OCI-LY7 (cell line): ENCODE data around the gene TESK1. TPM values are rescaled to one million over a fixed set of nuclear protein-coding genes. Genes with fewer than 3 reads are reported as not detected.
A peak's percentile ranks its signal among the peaks of the same experiment; 100 is the strongest.

Source experiments
- BruUV-seq: library from RNA; stranded (reverse); fragments of 400-500 nt; replicated peaks from 2 replicates; lab custom pipeline; 2021; lab: Mats Ljungman, UMichigan
- CTCF ChIA-PET: fragments of 300-600 bp; sonication (Branson Sonifier 250); formaldehyde crosslinking; loops from one replicate; lab custom pipeline; 2022; ENCODE audit warnings: antibody characterized with exemption; ENCODE audit not compliant: unreplicated experiment; lab: Charles Lee
- POLR2A ChIA-PET: fragments of 300-600 bp; sonication (Branson Sonifier 250); formaldehyde crosslinking; loops from one replicate; lab custom pipeline; 2022; ENCODE audit warnings: antibody characterized with exemption; lab: Charles Lee
- DNase-seq: peaks from one replicate; pipeline ENCODE4 v3.0.0-alpha.2; 2015; ENCODE audit warnings: low spot score
- H2AFZ ChIP-seq: fragments of 200-600 bp; sonication (generic), shearing (Covaris generic); 2 replicates; pipeline ENCODE4 v1.6.1; 2014; ENCODE audit warnings: mild to moderate bottlenecking, antibody characterized with exemption, low read length, moderate library complexity
- H3K27ac ChIP-seq: fragments of 200-600 bp; sonication (generic); 2 replicates; pipeline ENCODE4 v1.5.1; 2014; ENCODE audit warnings: mixed run types, low read depth, mild to moderate bottlenecking, moderate library complexity, low read length, inconsistent platforms; ENCODE audit not compliant: poor library complexity, severe bottlenecking
- H3K36me3 ChIP-seq: fragments of 200-600 bp; sonication (generic); 2 replicates; pipeline ENCODE4 v1.6.1; 2014; ENCODE audit warnings: mild to moderate bottlenecking, antibody characterized with exemption, low read length, moderate library complexity, mixed read lengths; ENCODE audit not compliant: insufficient read depth
- H3K4me1 ChIP-seq: fragments of 200-600 bp; sonication (generic); 2 replicates; pipeline ENCODE4 v1.5.1; 2014; ENCODE audit warnings: mild to moderate bottlenecking, low read length; ENCODE audit not compliant: insufficient read depth, poor library complexity, severe bottlenecking
- H3K4me2 ChIP-seq: fragments of 200-600 bp; sonication (generic); 2 replicates; pipeline ENCODE4 v1.6.1; 2014; ENCODE audit warnings: mild to moderate bottlenecking, low read length
- H3K4me3 ChIP-seq: fragments of 200-600 bp; sonication (generic); 2 replicates; pipeline ENCODE4 v1.5.1; 2014; ENCODE audit warnings: mild to moderate bottlenecking, low read depth, low read length; ENCODE audit not compliant: poor library complexity, severe bottlenecking
- H3K79me2 ChIP-seq: fragments of 200-600 bp; sonication (generic); 2 replicates; pipeline ENCODE4 v1.6.1; 2016; ENCODE audit warnings: low read depth, mild to moderate bottlenecking, low read length, moderate library complexity, mixed read lengths; ENCODE audit not compliant: insufficient read depth
- H3K9me2 ChIP-seq: fragments of 200-600 bp; sonication (generic); 2 replicates; pipeline ENCODE4 v1.6.1; 2016; ENCODE audit warnings: mild to moderate bottlenecking, low read length, mixed read lengths; ENCODE audit not compliant: insufficient read depth
- H3K9me3 ChIP-seq: fragments of 200-600 bp; sonication (generic); 2 replicates; pipeline ENCODE4 v1.6.1; 2014; ENCODE audit warnings: mild to moderate bottlenecking, mixed run types, low read length, mixed read lengths
- H4K20me1 ChIP-seq: fragments of 200-600 bp; sonication (generic); 2 replicates; pipeline ENCODE4 v1.6.1; 2014; ENCODE audit warnings: mild to moderate bottlenecking, antibody characterized with exemption, low read length, moderate library complexity, mixed read lengths; ENCODE audit not compliant: insufficient read depth
- EZH2phosphoT487 ChIP-seq: fragments of 200-600 bp; sonication (generic); IDR thresholded peaks from 2 replicates; pipeline ENCODE4 v1.6.1; 2018; ENCODE audit warnings: low read depth, borderline replicate concordance, mild to moderate bottlenecking, mixed run types, antibody characterized with exemption, low read length, moderate library complexity, mixed read lengths
- intact Hi-C: fragments of 100-400 bp; cut with micrococcal nuclease; formaldehyde crosslinking; loops from one replicate; pipeline ENCODE4 v1.10.0; 2022; ENCODE audit not compliant: unreplicated experiment
- total RNA-seq, 2 experiments: library from RNA; depleted of rRNA in 1 of 2; stranded (reverse); fragments of >200 nt in 1 of 2; shearing (Covaris generic) in 1 of 2; gene quantifications; 2 replicates each; pipeline ENCODE4 v1.2.3, GENCODE V29; 2014 to 2022
- TF ChIP-seq, protein P1 (sequence below): fragments of 200-600 bp; sonication (generic); conservative IDR thresholded peaks from 2 replicates; pipeline ENCODE4 v1.5.1; 2014; ENCODE audit warnings: mild to moderate bottlenecking, antibody characterized with exemption, low read length, moderate library complexity, mixed read lengths

Gene TESK1
- total RNA-seq, 2 experiments from 2014 or later: 15.0 to 42.2 TPM

DNA sequence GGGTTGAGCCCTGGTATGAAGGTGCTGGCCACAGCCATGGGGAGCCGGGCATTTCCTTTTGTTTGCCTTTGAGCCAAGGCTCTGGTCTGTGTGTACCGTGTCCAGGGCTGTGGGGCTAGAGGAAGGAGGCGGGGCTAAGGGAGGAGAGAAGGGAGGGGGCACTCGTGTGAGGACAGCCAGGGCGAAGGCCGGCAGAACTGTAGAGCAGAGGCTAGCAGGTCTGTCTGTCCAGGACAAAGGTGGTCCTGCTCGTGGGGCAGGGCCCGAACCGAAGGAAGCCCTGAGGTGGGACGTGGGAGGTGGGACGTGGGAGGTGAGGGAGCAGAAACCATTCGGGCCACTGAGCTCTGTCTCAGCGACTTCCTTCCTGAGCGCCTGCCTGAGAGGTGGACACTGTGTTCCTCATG is 41.3 kb upstream of the TESK1 start:
- ChIA-PET CTCF (no interaction called here), POLR2A (interaction anchor here (0.6 kb wide), 1 partner anchor 791 kb away, joined by 3 read pairs; no protein-coding TSS in a partner anchor)
- Histone ChIP-seq H3K27ac (no peak overlapping the region), H3K4me3 (no peak overlapping the region), H3K79me2 (no peaks in the 10 kb centered on the region), H3K4me1 (no peaks in the 10 kb centered on the region), H3K9me2 (no peaks in the 10 kb centered on the region), H3K4me2 (peak overlapping the region; percentile 29; the same call in 1 of the 2 replicates), H3K36me3 (no peaks in the 10 kb centered on the region), H2AFZ (peak overlapping the region; percentile 6; the same call in 1 of the 2 replicates), H4K20me1 (no peaks in the 10 kb centered on the region), H3K9me3 (no peaks in the 10 kb centered on the region)
- TF ChIP-seq EZH2phosphoT487: no peak
- TF ChIP-seq, protein P1, sequence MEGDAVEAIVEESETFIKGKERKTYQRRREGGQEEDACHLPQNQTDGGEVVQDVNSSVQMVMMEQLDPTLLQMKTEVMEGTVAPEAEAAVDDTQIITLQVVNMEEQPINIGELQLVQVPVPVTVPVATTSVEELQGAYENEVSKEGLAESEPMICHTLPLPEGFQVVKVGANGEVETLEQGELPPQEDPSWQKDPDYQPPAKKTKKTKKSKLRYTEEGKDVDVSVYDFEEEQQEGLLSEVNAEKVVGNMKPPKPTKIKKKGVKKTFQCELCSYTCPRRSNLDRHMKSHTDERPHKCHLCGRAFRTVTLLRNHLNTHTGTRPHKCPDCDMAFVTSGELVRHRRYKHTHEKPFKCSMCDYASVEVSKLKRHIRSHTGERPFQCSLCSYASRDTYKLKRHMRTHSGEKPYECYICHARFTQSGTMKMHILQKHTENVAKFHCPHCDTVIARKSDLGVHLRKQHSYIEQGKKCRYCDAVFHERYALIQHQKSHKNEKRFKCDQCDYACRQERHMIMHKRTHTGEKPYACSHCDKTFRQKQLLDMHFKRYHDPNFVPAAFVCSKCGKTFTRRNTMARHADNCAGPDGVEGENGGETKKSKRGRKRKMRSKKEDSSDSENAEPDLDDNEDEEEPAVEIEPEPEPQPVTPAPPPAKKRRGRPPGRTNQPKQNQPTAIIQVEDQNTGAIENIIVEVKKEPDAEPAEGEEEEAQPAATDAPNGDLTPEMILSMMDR: no peak
- BruUV-seq: no TSS peak
- no peak for DNase-seq
- intact Hi-C loops: no loop called here

- Histone ChIP-seq H3K4me1 (peaks cover 8% of the 10 kb centered on the region), H3K36me3 (no peaks in the 10 kb centered on the region), H4K20me1 (no peaks in the 10 kb centered on the region), H3K4me2 (no peak overlapping the region), H3K9me2 (no peaks in the 10 kb centered on the region), H2AFZ (no peak overlapping the region), H3K4me3 (no peak overlapping the region), H3K9me3 (no peaks in the 10 kb centered on the region), H3K27ac (no peak overlapping the region), H3K79me2 (no peaks in the 10 kb centered on the region)
- DNase-seq: no peak
- POLR2A ChIA-PET: interaction anchor here (0.6 kb wide), 1 partner anchor 483 kb away, joined by 3 read pairs; no protein-coding TSS in a partner anchor
- CTCF ChIA-PET: no interaction called here
- intact Hi-C loops: no loop called here
- BruUV-seq: no TSS peak
- no peak for TF ChIP-seq EZH2phosphoT487
- TF ChIP-seq, protein P1: no peak
Measured at GRCh38 chr9:35564658-35565061, 40.4 kb upstream of the TESK1 start.

- no TSS peak for BruUV-seq
- H3K4me1 ChIP-seq: peaks cover 22% of the 10 kb centered on the region
- no peak overlapping the region for H3K4me3 ChIP-seq
- H2AFZ ChIP-seq: no peak overlapping the region
- H3K27ac ChIP-seq: no peak overlapping the region
- ChIA-PET POLR2A (no interaction called here), CTCF (no interaction called here)
- intact Hi-C loops: no loop called here
- no peak overlapping the region for H3K4me2 ChIP-seq
- H4K20me1 ChIP-seq: no peaks in the 10 kb centered on the region
- no peak for DNase-seq
- no peaks in the 10 kb centered on the region for H3K79me2 ChIP-seq
- no peaks in the 10 kb centered on the region for H3K36me3 ChIP-seq
- no peaks in the 10 kb centered on the region for H3K9me2 ChIP-seq
- no peaks in the 10 kb centered on the region for H3K9me3 ChIP-seq
- TF ChIP-seq, protein P1: 0 out of 2 replicates have a peak, but pooled peaks have one; percentile 21
- no peak for TF ChIP-seq EZH2phosphoT487
Measured at GRCh38 chr9:35566417-35566816, 38.6 kb upstream of the TESK1 start.
